ENCODE data around the gene GPR156.

GPR156 gene

GRCh38 chr3:120180731-120181412 lies 104.2 kb downstream of the GPR156 start:
- Histone ChIP-seq H3K4me3 (ENCODE audit: low read length) (no peak overlapping the region), H3K27me3 (ENCODE audit: control insufficient read depth, insufficient read depth, low read length) (no peaks in the 10 kb centered on the region), H3K9ac (ENCODE audit: low read length) (no peak overlapping the region), H3K27ac (ENCODE audit: low read depth, low read length) (no peak overlapping the region), H3K36me3 (ENCODE audit: control insufficient read depth, insufficient read depth, low read length) (no peaks in the 10 kb centered on the region), H3K4me1 (ENCODE audit: control insufficient read depth, insufficient read depth, low read length) (peaks cover 9% of the 10 kb centered on the region)

- peak overlapping the region; percentile 35 for H3K27ac ChIP-seq (ENCODE audit: low read depth, low read length)
- no peaks in the 10 kb centered on the region for H3K36me3 ChIP-seq (ENCODE audit: control insufficient read depth, insufficient read depth, low read length)
- peaks cover 9% of the 10 kb centered on the region for H3K4me1 ChIP-seq (ENCODE audit: control insufficient read depth, insufficient read depth, low read length)
- H3K27me3 ChIP-seq (ENCODE audit: control insufficient read depth, insufficient read depth, low read length) = no peaks in the 10 kb centered on the region
- no peak overlapping the region for H3K9ac ChIP-seq (ENCODE audit: low read length)
- H3K4me3 ChIP-seq (ENCODE audit: low read length) = no peak overlapping the region
Measured at GRCh38 chr3:120177707-120178306, 107.2 kb downstream of the GPR156 start.

- Histone ChIP-seq H3K4me1 (ENCODE audit: control insufficient read depth, insufficient read depth, low read length) (peaks cover 9% of the 10 kb centered on the region), H3K4me3 (ENCODE audit: low read length) (no peak overlapping the region), H3K27me3 (ENCODE audit: control insufficient read depth, insufficient read depth, low read length) (no peaks in the 10 kb centered on the region), H3K27ac (ENCODE audit: low read depth, low read length) (peak overlapping the region; percentile 35), H3K36me3 (ENCODE audit: control insufficient read depth, insufficient read depth, low read length) (no peaks in the 10 kb centered on the region), H3K9ac (ENCODE audit: low read length) (no peak overlapping the region)
Measured at GRCh38 chr3:120177151-120177550, 107.9 kb downstream of the GPR156 start.

GRCh38 chr3:120174811-120175539 lies 110.0 kb downstream of the GPR156 start:
- Histone ChIP-seq H3K4me1 (ENCODE audit: control insufficient read depth, insufficient read depth, low read length) (peaks cover 14% of the 10 kb centered on the region), H3K27ac (ENCODE audit: low read depth, low read length) (no peak overlapping the region), H3K9ac (ENCODE audit: low read length) (no peak overlapping the region), H3K27me3 (ENCODE audit: control insufficient read depth, insufficient read depth, low read length) (no peaks in the 10 kb centered on the region), H3K36me3 (ENCODE audit: control insufficient read depth, insufficient read depth, low read length) (no peaks in the 10 kb centered on the region), H3K4me3 (ENCODE audit: low read length) (no peak overlapping the region)

GRCh38 chr3:120173056-120173675 lies 111.9 kb downstream of the GPR156 start:
- H3K4me3 ChIP-seq (ENCODE audit: low read length) = no peak overlapping the region
- no peak overlapping the region for H3K27ac ChIP-seq (ENCODE audit: low read depth, low read length)
- no peaks in the 10 kb centered on the region for H3K27me3 ChIP-seq (ENCODE audit: control insufficient read depth, insufficient read depth, low read length)
- H3K9ac ChIP-seq (ENCODE audit: low read length) = no peak overlapping the region
- no peaks in the 10 kb centered on the region for H3K36me3 ChIP-seq (ENCODE audit: control insufficient read depth, insufficient read depth, low read length)
- peaks cover 14% of the 10 kb centered on the region for H3K4me1 ChIP-seq (ENCODE audit: control insufficient read depth, insufficient read depth, low read length)

GRCh38 chr3:120172070-120172469 lies 113.0 kb downstream of the GPR156 start:
- Histone ChIP-seq H3K27ac (ENCODE audit: low read depth, low read length) (no peak overlapping the region), H3K4me3 (ENCODE audit: low read length) (no peak overlapping the region), H3K9ac (ENCODE audit: low read length) (no peak overlapping the region), H3K36me3 (ENCODE audit: control insufficient read depth, insufficient read depth, low read length) (no peaks in the 10 kb centered on the region), H3K4me1 (ENCODE audit: control insufficient read depth, insufficient read depth, low read length) (peaks cover 10% of the 10 kb centered on the region), H3K27me3 (ENCODE audit: control insufficient read depth, insufficient read depth, low read length) (no peaks in the 10 kb centered on the region)

- Histone ChIP-seq H3K4me1 (ENCODE audit: control insufficient read depth, insufficient read depth, low read length) (peaks cover 7% of the 10 kb centered on the region), H3K36me3 (ENCODE audit: control insufficient read depth, insufficient read depth, low read length) (no peaks in the 10 kb centered on the region), H3K27ac (ENCODE audit: low read depth, low read length) (no peak overlapping the region), H3K9ac (ENCODE audit: low read length) (no peak overlapping the region), H3K27me3 (ENCODE audit: control insufficient read depth, insufficient read depth, low read length) (no peaks in the 10 kb centered on the region), H3K4me3 (ENCODE audit: low read length) (no peak overlapping the region)
Measured at GRCh38 chr3:120171134-120171873, 113.7 kb downstream of the GPR156 start.

- Histone ChIP-seq H3K27ac (ENCODE audit: low read depth, low read length) (no peak overlapping the region), H3K36me3 (ENCODE audit: control insufficient read depth, insufficient read depth, low read length) (no peaks in the 10 kb centered on the region), H3K4me1 (ENCODE audit: control insufficient read depth, insufficient read depth, low read length) (peaks cover 7% of the 10 kb centered on the region), H3K4me3 (ENCODE audit: low read length) (no peak overlapping the region), H3K9ac (ENCODE audit: low read length) (no peak overlapping the region), H3K27me3 (ENCODE audit: control insufficient read depth, insufficient read depth, low read length) (no peaks in the 10 kb centered on the region)
Measured at GRCh38 chr3:120170223-120170622, 114.8 kb downstream of the GPR156 start.

- Histone ChIP-seq H3K4me3 (ENCODE audit: low read length) (no peak overlapping the region), H3K36me3 (ENCODE audit: control insufficient read depth, insufficient read depth, low read length) (no peaks in the 10 kb centered on the region), H3K27ac (ENCODE audit: low read depth, low read length) (no peak overlapping the region), H3K9ac (ENCODE audit: low read length) (no peak overlapping the region), H3K4me1 (ENCODE audit: control insufficient read depth, insufficient read depth, low read length) (peaks cover 7% of the 10 kb centered on the region), H3K27me3 (ENCODE audit: control insufficient read depth, insufficient read depth, low read length) (no peaks in the 10 kb centered on the region)
Measured at GRCh38 chr3:120169407-120169806, 115.6 kb downstream of the GPR156 start.

- Histone ChIP-seq H3K27ac (ENCODE audit: low read depth, low read length) (no peak overlapping the region), H3K4me1 (ENCODE audit: control insufficient read depth, insufficient read depth, low read length) (peaks cover 7% of the 10 kb centered on the region), H3K27me3 (ENCODE audit: control insufficient read depth, insufficient read depth, low read length) (no peaks in the 10 kb centered on the region), H3K9ac (ENCODE audit: low read length) (no peak overlapping the region), H3K4me3 (ENCODE audit: low read length) (no peak overlapping the region), H3K36me3 (ENCODE audit: control insufficient read depth, insufficient read depth, low read length) (no peaks in the 10 kb centered on the region)
Measured at GRCh38 chr3:120168611-120169010, 116.4 kb downstream of the GPR156 start.

GRCh38 chr3:120168038-120168437 lies 117.0 kb downstream of the GPR156 start:
- Histone ChIP-seq H3K27ac (ENCODE audit: low read depth, low read length) (no peak overlapping the region), H3K9ac (ENCODE audit: low read length) (no peak overlapping the region), H3K27me3 (ENCODE audit: control insufficient read depth, insufficient read depth, low read length) (no peaks in the 10 kb centered on the region), H3K4me3 (ENCODE audit: low read length) (no peak overlapping the region), H3K36me3 (ENCODE audit: control insufficient read depth, insufficient read depth, low read length) (no peaks in the 10 kb centered on the region), H3K4me1 (ENCODE audit: control insufficient read depth, insufficient read depth, low read length) (peaks cover 7% of the 10 kb centered on the region)

GRCh38 chr3:120167488-120167887 lies 117.5 kb downstream of the GPR156 start:
- Histone ChIP-seq H3K27me3 (ENCODE audit: control insufficient read depth, insufficient read depth, low read length) (no peaks in the 10 kb centered on the region), H3K9ac (ENCODE audit: low read length) (no peak overlapping the region), H3K27ac (ENCODE audit: low read depth, low read length) (no peak overlapping the region)

More at GRCh38 chr3:120167488-120167887, 117.5 kb downstream of the GPR156 start:
- no peaks in the 10 kb centered on the region for H3K36me3 ChIP-seq (ENCODE audit: control insufficient read depth, insufficient read depth, low read length)
- H3K4me1 ChIP-seq (ENCODE audit: control insufficient read depth, insufficient read depth, low read length) = peaks cover 7% of the 10 kb centered on the region
- H3K4me3 ChIP-seq (ENCODE audit: low read length) = no peak overlapping the region
